GM12873 (cell line): ENCODE data around the gene UXS1.

Experiments used
- TF ChIP-seq, protein P1 (sequence below): IDR thresholded peaks from 2 replicates; pipeline ENCODE4 v1.5.1; 2012; ENCODE audit warnings: low read depth, mild to moderate bottlenecking, moderate library complexity, low read length, control low read depth; ENCODE audit not compliant: insufficient read depth; ENCODE audit errors: missing control alignments

UXS1 gene

DNA sequence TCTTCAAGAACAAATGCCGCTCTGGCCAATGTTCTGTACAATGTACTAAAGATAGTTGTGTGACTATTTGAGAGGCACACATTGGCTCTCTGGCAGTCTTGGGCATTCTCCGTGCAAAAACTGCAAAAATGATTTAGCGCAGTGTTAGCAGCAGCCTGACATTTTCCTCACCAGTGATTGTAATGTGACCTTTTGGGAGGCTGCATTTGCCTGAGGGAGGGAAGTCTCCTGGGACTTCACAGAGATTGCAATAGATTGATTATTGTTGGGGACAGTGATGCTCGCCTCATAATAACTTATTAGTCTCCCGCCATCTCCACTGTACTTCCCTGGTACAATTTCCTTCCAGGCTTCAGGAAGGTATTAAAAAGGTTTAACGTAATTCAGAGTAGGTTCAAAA, 149.2 kb downstream of the UXS1 start:
- TF ChIP-seq, protein P1, sequence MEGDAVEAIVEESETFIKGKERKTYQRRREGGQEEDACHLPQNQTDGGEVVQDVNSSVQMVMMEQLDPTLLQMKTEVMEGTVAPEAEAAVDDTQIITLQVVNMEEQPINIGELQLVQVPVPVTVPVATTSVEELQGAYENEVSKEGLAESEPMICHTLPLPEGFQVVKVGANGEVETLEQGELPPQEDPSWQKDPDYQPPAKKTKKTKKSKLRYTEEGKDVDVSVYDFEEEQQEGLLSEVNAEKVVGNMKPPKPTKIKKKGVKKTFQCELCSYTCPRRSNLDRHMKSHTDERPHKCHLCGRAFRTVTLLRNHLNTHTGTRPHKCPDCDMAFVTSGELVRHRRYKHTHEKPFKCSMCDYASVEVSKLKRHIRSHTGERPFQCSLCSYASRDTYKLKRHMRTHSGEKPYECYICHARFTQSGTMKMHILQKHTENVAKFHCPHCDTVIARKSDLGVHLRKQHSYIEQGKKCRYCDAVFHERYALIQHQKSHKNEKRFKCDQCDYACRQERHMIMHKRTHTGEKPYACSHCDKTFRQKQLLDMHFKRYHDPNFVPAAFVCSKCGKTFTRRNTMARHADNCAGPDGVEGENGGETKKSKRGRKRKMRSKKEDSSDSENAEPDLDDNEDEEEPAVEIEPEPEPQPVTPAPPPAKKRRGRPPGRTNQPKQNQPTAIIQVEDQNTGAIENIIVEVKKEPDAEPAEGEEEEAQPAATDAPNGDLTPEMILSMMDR = no peak

DNA sequence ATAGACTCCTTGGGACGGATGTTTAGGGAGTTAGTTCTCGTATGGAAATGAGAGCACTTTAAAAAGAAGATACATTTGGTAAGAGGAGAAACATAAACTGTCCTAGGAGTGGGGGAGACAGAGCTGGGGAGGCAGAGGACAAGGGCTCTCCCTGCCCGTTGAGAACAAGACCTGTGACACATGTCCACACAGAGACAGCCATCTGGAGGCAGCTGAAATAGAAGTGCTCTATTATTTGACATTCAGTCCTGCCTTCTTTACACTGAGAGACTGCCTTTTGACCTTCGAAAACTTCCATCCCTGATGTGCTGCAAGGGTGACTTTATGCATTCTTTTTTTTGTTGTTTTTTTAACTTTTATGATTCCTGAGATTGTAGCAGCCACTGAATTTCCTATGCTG, 150.1 kb downstream of the UXS1 start:
- TF ChIP-seq, protein P1 = no peak
